ENCODE measurements around the gene ENPEP. TPM values are rescaled to one million over a fixed set of nuclear protein-coding genes. Genes with fewer than 3 reads are reported as not detected.

The ENPEP gene
- total and polyA plus RNA-seq, 4 donors, result 4.5 to 41.5 (median 25.5) TPM

GRCh38 chr4:110516106-110516922, 40.4 kb downstream of the ENPEP start (continued):
- peak; percentile 10 for TF ChIP-seq REST (IDR thresholded peaks at IDR 0.05)
- TF ChIP-seq JUND (IDR thresholded peaks at IDR 0.05), result peak in 1 of 2 donors; percentile 34
- no peak for TF ChIP-seq EGR1 (IDR thresholded peaks at IDR 0.05; ENCODE audit: low read depth in 2 of 2)
- TF ChIP-seq YY1 (IDR thresholded peaks at IDR 0.05), result peak; percentile 44
- TF ChIP-seq HNF4G (IDR thresholded peaks at IDR 0.05), result no peak
- no peak for TF ChIP-seq ATF3 (IDR thresholded peaks at IDR 0.05)
- peak; percentile 32 to 54 for TF ChIP-seq RXRA (IDR thresholded peaks at IDR 0.05)
- TF ChIP-seq FOXA1 (IDR thresholded peaks at IDR 0.05), result no peak
- TF ChIP-seq RAD21 (IDR thresholded peaks at IDR 0.05), result peak; percentile 82 to 88
- no peak for TF ChIP-seq NR2F2 (IDR thresholded peaks at IDR 0.05)
- TF ChIP-seq FOXA2 (IDR thresholded peaks at IDR 0.05), result no peak
- peak; percentile 17 for TF ChIP-seq SP1 (IDR thresholded peaks at IDR 0.05)

GRCh38 chr4:110518889-110519490, 43.0 kb downstream of the ENPEP start:
- no peak overlapping the region for H3K9ac ChIP-seq (ENCODE audit: low read depth in 1 of 2, low read length in 2 of 2)
- H3K9me3 ChIP-seq (ENCODE audit: control insufficient read depth in 4 of 4, low read length in 3 of 4), result no peaks in the 10 kb centered on the region
- TF ChIP-seq RXRA (IDR thresholded peaks at IDR 0.05) (no peak), TAF1 (conservative IDR thresholded peaks at IDR 0.05) (no peak), ATF3 (IDR thresholded peaks at IDR 0.05) (no peak), CTCF (IDR thresholded peaks at IDR 0.05; ENCODE audit: low read depth, low read length, missing input control) (peak; percentile 74), HNF4G (IDR thresholded peaks at IDR 0.05) (no peak), JUND (IDR thresholded peaks at IDR 0.05) (no peak), MAX (IDR thresholded peaks at IDR 0.05) (no peak), HNF4A (conservative IDR thresholded peaks at IDR 0.05) (no peak), NR2F2 (IDR thresholded peaks at IDR 0.05) (no peak), YY1 (IDR thresholded peaks at IDR 0.05) (no peak), RAD21 (IDR thresholded peaks at IDR 0.05) (peak; percentile 83 to 86)
- H3K4me1 ChIP-seq (ENCODE audit: control insufficient read depth in 4 of 4, insufficient read depth in 4 of 4, low read length in 3 of 4), result peaks cover 0 to 10% (median 7%) of the 10 kb centered on the region in 4 donors
- no peak for DNase-seq (ENCODE audit: low spot score)
- no peaks in the 10 kb centered on the region for H3K27me3 ChIP-seq (ENCODE audit: control insufficient read depth in 4 of 4, insufficient read depth in 4 of 4, low read length in 3 of 4)
- no peak overlapping the region for H3K27ac ChIP-seq (ENCODE audit: low read depth in 1 of 2, low read length in 2 of 2)
- H3K36me3 ChIP-seq (ENCODE audit: control insufficient read depth in 4 of 4, insufficient read depth in 3 of 4, low read depth in 1 of 4, low read length in 3 of 4), result peaks cover 0 to 19% (median 15%) of the 10 kb centered on the region in 4 donors
- H3K4me3 ChIP-seq (ENCODE audit: low read depth in 1 of 3, low read length in 3 of 3), result no peak overlapping the region
- WGBS, result 89% methylated on average over 2 of the region's 2 CpGs
